ENCODE data around the gene ADAM11. TPM values are rescaled to one million over a fixed set of nuclear protein-coding genes. Genes with fewer than 3 reads are reported as not detected.

The ADAM11 gene
- total and polyA plus RNA-seq, 2 of the 8 experiments (the other 6 are each of a cell fraction or from before 2014, with no cell fraction given), result 2.3 to 2.9 TPM

DNA sequence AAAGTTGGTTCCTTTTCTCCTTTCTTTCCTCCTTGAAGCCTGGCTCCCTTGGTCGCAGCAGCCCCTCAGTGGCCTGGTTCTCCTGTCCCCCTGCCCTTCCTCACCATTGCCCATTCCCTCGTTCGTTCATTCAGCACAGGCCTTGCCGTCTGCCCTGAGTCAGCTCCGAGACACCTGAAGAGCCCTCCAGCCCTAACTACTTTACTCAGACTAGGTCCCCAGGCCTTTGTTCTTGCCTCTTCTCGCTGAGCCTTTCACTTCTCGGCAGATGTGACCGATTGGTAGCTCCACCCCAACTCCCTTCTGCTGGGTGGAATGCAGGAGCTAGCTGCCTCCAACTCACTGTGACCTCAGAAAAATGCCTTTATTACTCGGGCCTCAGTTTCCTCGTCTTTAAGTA lies 7.0 kb upstream of the ADAM11 start:
- Histone ChIP-seq H3K56ac (replicated peaks; ENCODE audit: insufficient read length, low read depth, low read length) (no peak overlapping the region), H2BK15ac (ENCODE audit: low read length) (no peak overlapping the region), H2AK5ac (ENCODE audit: low read depth, low read length) (no peak overlapping the region), H3K9ac (replicated peaks in 1 of 4; ENCODE audit: extremely low read depth in 1 of 4, low read depth in 3 of 4, low read length in 3 of 4) (no peak overlapping the region), H3K27me3 (replicated peaks in 1 of 4; ENCODE audit: control insufficient read depth in 3 of 4, extremely low read depth in 1 of 4, insufficient read depth in 3 of 4, low read length in 3 of 4) (peaks cover 0 to 3% (median under 1%) of the 10 kb centered on the region in 4 experiments; a peak in 5 of 7 replicates), H4K8ac (ENCODE audit: extremely low read depth, insufficient read depth, low read length) (no peak overlapping the region), H3K36me3 (ENCODE audit: control insufficient read depth in 2 of 4, insufficient read depth in 4 of 4, low read length in 3 of 4) (peaks cover 0 to 22% (median 1%) of the 10 kb centered on the region in 4 experiments; a peak in 3 of 8 replicates), H3K27ac (ENCODE audit: low read depth, low read length) (no peak overlapping the region), H4K5ac (ENCODE audit: insufficient read length, low read depth, low read length) (no peak overlapping the region), H3K23ac (ENCODE audit: insufficient read length) (no peak overlapping the region), H4K20me1 (replicated peaks in 1 of 2; ENCODE audit: control insufficient read depth in 1 of 2, insufficient read depth in 2 of 2, low read length in 2 of 2) (peaks cover 0 to 3% of the 10 kb centered on the region in 2 experiments), H3K4me1 (replicated peaks in 1 of 4; ENCODE audit: control insufficient read depth in 3 of 4, insufficient read depth in 4 of 4, low read length in 3 of 4) (no peaks in the 10 kb centered on the region; a peak in 1 of 7 replicates), H3K4me3 (ENCODE audit: extremely low read depth in 1 of 4, insufficient read depth in 2 of 4, low read depth in 3 of 4, low read length in 4 of 4) (no peak overlapping the region), H2BK5ac (ENCODE audit: low read depth, low read length) (no peak overlapping the region), H2AFZ (ENCODE audit: low read length) (no peak overlapping the region), H3K4me2 (ENCODE audit: insufficient read depth in 1 of 2, low read depth in 2 of 2, low read length in 2 of 2) (no peak overlapping the region), H3K18ac (ENCODE audit: extremely low read depth, low read length) (no peak overlapping the region), H2BK120ac (replicated peaks; ENCODE audit: low read depth, low read length) (no peak overlapping the region), H3K4ac (replicated peaks; ENCODE audit: insufficient read length, low read depth, low read length) (no peak overlapping the region), H3K79me2 (ENCODE audit: control insufficient read depth in 1 of 2, insufficient read depth in 2 of 2, low read length in 2 of 2) (no peaks in the 10 kb centered on the region), H3K79me1 (ENCODE audit: low read depth, low read length) (no peaks in the 10 kb centered on the region), H2BK12ac (ENCODE audit: low read depth, low read length) (no peak overlapping the region), H3K9me3 (ENCODE audit: insufficient read depth in 2 of 2, low read depth in 1 of 2, low read length in 1 of 2) (no peaks in the 10 kb centered on the region), H2BK20ac (ENCODE audit: low read length) (no peak overlapping the region), H4K91ac (replicated peaks; ENCODE audit: insufficient read length, low read length) (no peak overlapping the region), H3K23me2 (ENCODE audit: low read depth, low read length) (no peaks in the 10 kb centered on the region), H3K14ac (ENCODE audit: insufficient read length) (no peak overlapping the region)
- FAIRE-seq, result no peak
- no peak for DNase-seq (ENCODE audit: low read depth in 1 of 2, low spot score in 2 of 2)
- 93% methylated on average over 10 of the region's 10 CpGs; no CpG with 5 or more reads in 1 of the 2 experiments for WGBS, 2 experiments (ENCODE audit: extremely low coverage in 1 of 2, insufficient coverage in 1 of 2, insufficient read length in 1 of 2, insufficient replicate concordance in 2 of 2, low coverage in 1 of 2, low lambda C conversion rate in 2 of 2, missing lambda C conversion rate in 1 of 2)
- POLR2A ChIA-PET (ENCODE audit: partially characterized antibody), result interaction anchor here (0.6 to 1.9 kb wide), 3 partner anchors 14 to 325 kb away, joined by 3 to 7 read pairs (median 3); no protein-coding TSS in a partner anchor
- CTCF ChIA-PET (ENCODE audit: partially characterized antibody), result interaction anchor here (0.7 to 1.7 kb wide), 4 partner anchors 11 to 45 kb away, joined by 3 to 5 read pairs (median 4); no protein-coding TSS in a partner anchor
- TF ChIP-seq HDAC6 (IDR thresholded peaks at IDR 0.05; ENCODE audit: low read depth, low read length) (no peak), TCF12 (IDR thresholded peaks at IDR 0.05; ENCODE audit: low read depth, low read length) (no peak), RAD21 (IDR thresholded peaks at IDR 0.05 in 1 of 2, conservative IDR thresholded peaks at IDR 0.05 in 1 of 2; ENCODE audit: low read depth in 2 of 2, low read length in 2 of 2) (no peak), SAP30 (IDR thresholded peaks at IDR 0.05; ENCODE audit: insufficient read depth, insufficient replicate concordance, low read length) (no peak), SP4 (IDR thresholded peaks at IDR 0.05; ENCODE audit: low read length) (no peak), KDM5A (IDR thresholded peaks at IDR 0.05; ENCODE audit: low read length) (no peak), SP2 (IDR thresholded peaks at IDR 0.05; ENCODE audit: low read length) (no peak), YY1 (IDR thresholded peaks at IDR 0.05; ENCODE audit: low read depth, low read length) (no peak)

Measured in H1 (cell line).